HepG2 (cell line): ENCODE measurements around the gene TARDBP. TPM values are rescaled to one million over a fixed set of nuclear protein-coding genes. Genes with fewer than 3 reads are reported as not detected.

Experiments used
- BRCA1 ChIP-seq: sonication (generic); formaldehyde crosslinking; IDR thresholded peaks from 2 replicates; pipeline ENCODE4 v1.4.0; 2020; ENCODE audit warnings: missing genetic modification reagents
- CENPT ChIP-seq: sonication (generic); formaldehyde crosslinking; IDR thresholded peaks from 2 replicates; pipeline ENCODE4 v1.8.0; 2022; ENCODE audit warnings: low read depth, mild to moderate bottlenecking, moderate library complexity, missing genetic modification reagents
- FOXA1 ChIP-seq, 2 experiments: fragments of 450-650 bp in 1 of 2; sonication (generic) in 1 of 2; formaldehyde crosslinking in 1 of 2; IDR thresholded peaks; 2 replicates each; pipeline versions ENCODE4 v1.4.0 to v1.6.1; 2016 to 2020; ENCODE audit warnings: missing genetic modification reagents in 1 of 2
- FOXK1 ChIP-seq: sonication (generic); formaldehyde crosslinking; IDR thresholded peaks from 2 replicates; pipeline ENCODE4 v1.4.0; 2020; ENCODE audit warnings: low read depth, missing genetic modification reagents, borderline replicate concordance
- GLMP ChIP-seq: sonication (generic); formaldehyde crosslinking; IDR thresholded peaks from 2 replicates; pipeline ENCODE4 v1.9.0; 2021; ENCODE audit warnings: missing genetic modification reagents, mild to moderate bottlenecking, borderline replicate concordance
- HNRNPK ChIP-seq: fragments of 200-400 bp; formaldehyde crosslinking; IDR thresholded peaks from 2 replicates; pipeline ENCODE4 v1.6.1; 2018; ENCODE audit warnings: low read length, low read depth, moderate library complexity, mild to moderate bottlenecking; ENCODE audit not compliant: poor library complexity, severe bottlenecking
- IKZF1 ChIP-seq: fragments of 450-650 bp; IDR thresholded peaks from 2 replicates; pipeline ENCODE4 v1.7.1; 2016
- NBN ChIP-seq: fragments of 450-650 bp; conservative IDR thresholded peaks from 2 replicates; pipeline ENCODE4 v1.6.1; 2017
- NR3C1 ChIP-seq: sonication (generic); formaldehyde crosslinking; IDR thresholded peaks from 2 replicates; pipeline ENCODE4 v1.4.0; 2020; ENCODE audit warnings: missing genetic modification reagents
- SMARCC2 ChIP-seq: fragments of 450-650 bp; IDR thresholded peaks from 2 replicates; pipeline ENCODE4 v1.6.1; 2017; ENCODE audit warnings: antibody characterized with exemption, mild to moderate bottlenecking
- TERF1 ChIP-seq: sonication (generic); formaldehyde crosslinking; IDR thresholded peaks from 2 replicates; pipeline ENCODE4 v1.8.0; 2022; ENCODE audit warnings: mild to moderate bottlenecking, missing genetic modification reagents, moderate library complexity
- TRIM24 ChIP-seq: sonication (generic); formaldehyde crosslinking; IDR thresholded peaks from 2 replicates; pipeline ENCODE4 v1.8.0; 2022; ENCODE audit warnings: mild to moderate bottlenecking, missing genetic modification reagents
- ZNF12 ChIP-seq: sonication (generic); formaldehyde crosslinking; IDR thresholded peaks from 2 replicates; pipeline ENCODE4 v1.5.0; 2020; ENCODE audit warnings: missing genetic modification reagents
- ZNF234 ChIP-seq: sonication (generic); formaldehyde crosslinking; conservative IDR thresholded peaks from 2 replicates; pipeline ENCODE4 v1.5.1; 2020; ENCODE audit warnings: mild to moderate bottlenecking, missing genetic modification reagents
- ZNF281 ChIP-seq: sonication (generic); formaldehyde crosslinking; IDR thresholded peaks from 2 replicates; pipeline ENCODE4 v1.4.0; 2020; ENCODE audit warnings: missing genetic modification reagents, borderline replicate concordance
- ZNF510 ChIP-seq: sonication (generic); formaldehyde crosslinking; IDR thresholded peaks from 2 replicates; pipeline ENCODE4 v1.4.0; 2020; ENCODE audit warnings: low read depth, mild to moderate bottlenecking, missing genetic modification reagents
- ZNF574 ChIP-seq: sonication (generic); formaldehyde crosslinking; IDR thresholded peaks from 2 replicates; pipeline ENCODE4 v1.4.0; 2020; ENCODE audit warnings: missing genetic modification reagents
- ZNF766 ChIP-seq: sonication (generic); formaldehyde crosslinking; IDR thresholded peaks from 2 replicates; pipeline ENCODE4 v1.5.0; 2020; ENCODE audit warnings: missing genetic modification reagents, borderline replicate concordance
- polyA plus RNA-seq, 8 experiments: library from polyadenylated mRNA; depleted of rRNA in 3 of 8; stranded (reverse) in 7 of 8; unstranded in 1 of 8; fragments of >200 nt; fragmentation: Illumina TruSeq in 4 of 8; extraction: Trizol in 4 of 8; gene quantifications; 2 replicates each; pipeline versions ENCODE4 v1.2.1 to v1.2.3, GENCODE V29; 2011 to 2016; ENCODE audit warnings: low read depth in 4 of 8, missing spikeins in 1 of 8, mixed read lengths in 1 of 8; ENCODE audit not compliant: insufficient read depth in 1 of 8
- total RNA-seq, 5 experiments: library from RNA; depleted of rRNA; stranded (reverse); fragments of >200 nt; fragmentation: Illumina TruSeq; extraction: Trizol; gene quantifications; 2 replicates each; pipeline ENCODE4 v1.2.3, GENCODE V29; 2016; ENCODE audit warnings: low read depth in 1 of 5

TARDBP gene
- total and polyA plus RNA-seq, 2 of the 13 experiments (the other 11 are each of a cell fraction or from before 2014, with no cell fraction given): 62.4 to 93.0 TPM

- TF ChIP-seq ZNF574 (CRISPR knock-in tag) (peak; percentile 79), FOXA1 (IDR thresholded peaks at IDR 0.05) (no peak), FOXA1 (CRISPR knock-in tag; IDR thresholded peaks at IDR 0.05) (no peak), CENPT (CRISPR knock-in tag) (0 out of 2 replicates have a peak, but pooled peaks have one; percentile 39), IKZF1 (no peak), GLMP (no peak), NR3C1 (CRISPR knock-in tag) (no peak), SMARCC2 (no peak), ZNF281 (peak; percentile 29; the same call in 1 of the 2 replicates), HNRNPK (no peak), FOXK1 (no peak; the same call in 1 of the 2 replicates), ZNF234 (CRISPR knock-in tag) (peak; percentile 72; the same call in 1 of the 2 replicates), TRIM24 (CRISPR knock-in tag) (no peak), NBN (no peak), BRCA1 (CRISPR knock-in tag) (peak; percentile 92), ZNF12 (CRISPR knock-in tag) (peak; percentile 50), ZNF510 (peak; percentile 91), ZNF766 (CRISPR knock-in tag) (0 out of 2 replicates have a peak, but pooled peaks have one; percentile 63), TERF1 (peak; percentile 55; the same call in 1 of the 2 replicates)
These were observed at the start of gene TARDBP (continued) for GRCh38 chr1:11012260-11013159.
